NCI-H82 treated with DMSO at 0.1 percent for 48 hours (cell line): ENCODE data around the gene PAMR1.

Experiments used
- DNase-seq: peaks from one replicate; lab custom pipeline; 2025; ENCODE audit not compliant: unreplicated experiment; lab: John Stamatoyannopoulos, UW

Gene PAMR1

DNA sequence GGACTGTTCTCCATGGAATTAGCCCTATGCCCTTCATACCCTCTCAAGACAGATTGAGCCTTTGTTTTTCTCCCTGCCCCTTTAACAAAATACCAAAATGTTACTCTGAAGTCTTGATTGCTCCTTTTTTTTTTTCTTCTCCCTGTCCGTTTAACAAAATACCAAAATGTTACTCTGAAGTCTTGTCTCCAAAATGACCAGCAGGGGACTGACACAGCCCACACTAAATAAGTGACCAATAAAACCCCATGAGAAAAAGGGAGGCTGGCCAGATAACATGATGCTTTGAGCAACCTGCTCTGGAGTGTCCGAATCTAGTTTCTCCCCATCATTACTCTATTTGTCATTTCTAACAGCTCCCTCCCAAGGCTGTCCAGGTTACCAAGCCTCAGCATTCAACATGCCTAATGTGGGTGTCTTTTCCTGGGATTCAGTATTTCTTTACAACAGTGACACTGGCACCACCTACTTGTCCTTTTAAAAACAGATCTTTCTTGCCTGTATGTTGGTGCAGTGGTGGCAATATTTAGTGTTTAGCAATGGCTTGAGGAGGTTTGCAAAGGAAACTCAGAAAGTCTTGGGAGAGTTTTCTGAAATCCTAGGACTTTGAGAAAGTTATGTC, 63.4 kb downstream of the PAMR1 start:
- no peak for DNase-seq

DNA sequence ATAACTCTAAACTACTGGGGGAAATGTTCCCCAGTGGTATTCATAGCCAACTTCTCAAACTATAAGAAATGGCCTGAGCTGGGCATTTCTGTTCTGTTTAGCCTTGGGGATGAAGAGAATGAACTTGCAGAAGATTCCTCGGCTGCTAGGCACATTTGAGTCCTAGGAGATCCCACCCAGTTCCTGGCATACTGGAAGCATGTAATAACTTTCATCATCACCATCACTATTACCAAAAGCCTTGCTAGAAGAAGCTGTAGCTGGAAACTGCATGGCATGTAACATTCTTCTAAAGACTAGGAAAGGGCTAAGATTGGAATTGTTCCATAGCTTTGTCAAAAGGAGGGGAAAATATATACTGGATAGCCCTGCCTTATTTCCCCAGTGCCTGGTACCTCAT, 65.9 kb downstream of the PAMR1 start:
- no peak for DNase-seq

DNA sequence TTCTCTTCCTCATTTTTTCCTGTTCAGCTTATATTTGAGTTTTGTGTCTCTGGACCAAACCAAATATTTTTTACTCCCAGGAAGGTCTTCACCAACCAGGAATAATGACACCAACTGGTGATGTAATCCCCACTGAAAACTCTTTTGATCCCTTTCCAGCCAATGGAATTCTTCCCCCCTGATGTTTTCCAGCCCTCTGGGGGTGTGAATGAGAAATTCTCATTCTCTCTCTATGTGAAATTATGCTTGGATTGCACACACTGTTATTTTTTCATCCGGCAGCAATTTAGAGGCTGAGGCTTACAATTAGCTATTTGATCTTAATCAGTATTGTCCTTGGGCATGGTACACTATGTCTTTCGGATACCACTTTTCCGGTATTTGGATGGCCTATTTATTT, 66.6 kb downstream of the PAMR1 start:
- no peak for DNase-seq

DNA sequence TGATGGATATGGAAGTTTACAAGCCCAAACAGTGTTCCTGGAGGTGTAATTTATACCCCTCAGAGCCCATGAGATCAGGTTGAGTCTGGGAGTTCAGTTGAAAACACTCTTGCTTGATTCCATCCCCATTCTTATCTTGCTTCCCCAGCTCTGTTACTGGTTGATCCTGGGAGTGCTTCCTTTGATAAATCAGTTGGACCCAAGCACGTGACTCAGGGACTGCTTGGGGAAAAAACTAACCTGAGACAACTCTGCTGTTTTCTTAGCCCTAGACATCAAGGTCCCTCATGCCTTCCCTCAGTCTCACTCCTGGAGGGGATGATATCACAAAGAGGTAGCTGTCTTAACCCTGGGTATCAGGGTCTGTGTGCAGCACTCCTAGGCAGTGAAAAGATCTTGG, 71.1 kb downstream of the PAMR1 start:
- no peak for DNase-seq

DNA sequence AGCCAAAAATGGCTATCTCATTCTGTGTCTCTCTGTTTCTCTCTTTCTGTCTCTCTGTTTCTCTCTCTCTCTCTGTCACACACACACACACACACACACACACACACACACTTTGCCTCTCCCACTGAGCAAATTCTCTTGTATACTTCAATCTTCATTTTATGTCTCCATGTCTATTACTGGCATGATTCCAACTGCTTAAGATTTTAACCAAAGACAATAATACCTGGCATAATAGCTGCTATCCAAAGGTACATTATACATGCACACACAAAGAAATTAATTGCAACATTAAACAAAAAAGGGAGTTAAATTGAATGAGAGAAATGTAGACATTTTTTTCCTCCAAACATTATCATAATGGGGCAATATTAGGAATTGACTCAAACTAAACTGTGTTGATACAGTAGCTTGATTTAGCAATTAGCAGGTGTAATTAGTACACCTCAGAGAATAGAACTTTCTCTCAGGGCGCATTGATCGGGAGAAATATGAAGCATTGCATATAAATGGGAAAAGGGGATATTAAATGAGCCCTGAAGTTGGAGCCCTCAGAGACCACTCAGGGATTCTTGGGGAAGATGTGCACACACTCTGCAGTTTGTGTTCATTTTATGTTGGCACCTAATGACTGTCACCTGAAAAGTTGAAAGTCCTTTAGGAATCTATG, 88.7 kb downstream of the PAMR1 start:
- DNase-seq: no peak

DNA sequence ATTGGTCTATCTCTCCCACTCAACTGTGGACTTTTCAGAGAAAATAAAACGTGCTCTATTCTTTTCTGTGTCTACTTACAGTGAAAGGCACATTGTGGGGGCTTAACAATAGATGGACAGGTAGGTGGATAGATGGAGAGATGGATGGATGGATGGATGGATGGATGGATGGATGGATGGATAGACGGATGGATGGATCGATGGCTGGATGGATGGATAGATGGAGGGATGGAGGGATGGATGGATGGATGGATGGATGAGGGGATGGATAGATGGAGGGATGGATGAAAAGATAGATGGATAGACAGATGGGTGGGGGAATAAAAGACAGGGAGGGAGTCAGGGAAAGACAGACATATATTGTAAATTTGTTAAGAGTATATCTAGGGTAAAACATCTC, 91.8 kb downstream of the PAMR1 start:
- no peak for DNase-seq

DNA sequence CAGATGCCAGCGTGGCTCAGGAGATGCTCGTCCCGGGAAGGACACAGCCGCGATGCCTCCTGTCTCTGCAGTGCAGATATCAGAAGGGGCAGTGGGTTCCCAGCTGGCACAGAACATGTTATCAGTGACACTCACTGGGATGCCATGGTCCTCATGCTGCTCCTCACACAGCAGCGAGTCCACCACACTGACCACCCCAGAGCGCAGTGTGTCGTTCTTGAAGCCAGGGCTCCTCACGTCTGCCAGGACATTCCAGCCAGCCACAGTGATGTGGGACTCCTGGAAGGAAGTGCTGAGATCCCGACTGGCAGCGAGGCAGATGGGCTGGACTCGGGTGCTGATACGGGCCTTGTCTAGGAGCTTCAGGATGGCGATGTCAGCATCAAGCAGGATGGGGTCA, 93.0 kb downstream of the PAMR1 start:
- no peak for DNase-seq

DNA sequence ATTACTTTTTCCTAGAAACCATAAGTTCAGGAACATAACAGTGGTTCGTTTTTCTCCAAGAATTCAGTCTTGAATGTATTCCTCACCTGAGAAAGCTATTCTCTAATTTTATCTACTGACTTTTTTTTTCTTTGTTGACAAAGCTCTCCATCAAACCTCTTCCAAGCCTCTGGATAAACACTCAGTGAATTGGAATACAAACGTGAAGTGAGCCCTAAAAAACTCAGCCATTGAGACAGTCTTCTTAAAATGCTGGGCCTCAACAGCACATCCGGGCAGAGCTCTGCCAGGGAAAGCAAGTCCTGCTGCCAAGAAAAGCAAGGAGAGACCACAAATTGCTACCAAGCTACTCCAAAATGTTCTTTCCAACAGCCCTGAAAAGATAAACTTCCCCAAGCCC, 98.3 kb downstream of the PAMR1 start:
- DNase-seq: no peak

DNA sequence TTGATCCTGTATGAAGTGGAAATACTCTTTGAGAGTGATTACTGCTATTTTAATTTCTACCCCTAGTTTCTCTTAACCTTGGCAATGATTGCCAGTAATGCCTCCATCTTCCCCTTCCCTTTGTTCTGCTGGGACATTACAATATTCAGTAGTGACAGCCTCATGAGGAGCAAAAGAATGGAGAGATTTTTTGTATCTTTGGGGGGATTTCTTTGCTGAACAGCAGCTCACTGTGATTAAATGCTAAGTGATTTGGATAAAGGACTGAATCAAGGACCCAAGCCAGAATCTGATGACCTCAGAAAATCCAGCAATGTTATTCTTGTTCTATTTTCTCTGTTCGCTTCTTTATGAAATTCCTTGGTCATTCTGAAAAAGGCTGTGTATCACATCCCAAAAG, 99.1 kb downstream of the PAMR1 start:
- no peak for DNase-seq

DNA sequence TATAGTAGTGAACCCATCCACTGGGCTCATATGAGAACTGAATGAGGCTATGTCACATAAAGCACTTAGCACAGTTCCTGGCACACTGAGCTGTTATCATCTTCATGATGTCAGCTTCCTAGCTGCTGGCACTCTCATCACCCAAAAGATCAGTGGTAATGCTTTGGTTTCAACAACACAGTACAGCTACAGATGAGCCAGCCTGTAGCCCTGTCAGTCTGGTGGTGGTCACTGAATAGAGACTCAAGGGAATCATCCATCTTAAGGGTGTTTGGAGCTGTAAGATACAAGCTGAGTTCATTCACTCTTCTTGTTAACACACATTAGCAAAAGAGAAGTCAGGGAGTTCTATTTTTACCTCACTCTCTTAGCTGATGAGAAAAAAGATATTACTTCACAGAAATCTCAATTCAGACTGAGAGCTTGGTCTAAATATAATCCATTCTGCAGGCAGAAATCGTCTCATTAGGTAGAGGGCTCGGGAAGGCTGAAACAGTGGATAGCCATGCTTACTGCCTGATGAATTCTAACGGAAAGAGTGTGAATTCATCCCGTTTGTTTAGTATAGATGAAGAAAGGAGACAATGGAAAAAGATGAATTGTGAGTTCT, 99.7 kb downstream of the PAMR1 start:
- DNase-seq: no peak

DNA sequence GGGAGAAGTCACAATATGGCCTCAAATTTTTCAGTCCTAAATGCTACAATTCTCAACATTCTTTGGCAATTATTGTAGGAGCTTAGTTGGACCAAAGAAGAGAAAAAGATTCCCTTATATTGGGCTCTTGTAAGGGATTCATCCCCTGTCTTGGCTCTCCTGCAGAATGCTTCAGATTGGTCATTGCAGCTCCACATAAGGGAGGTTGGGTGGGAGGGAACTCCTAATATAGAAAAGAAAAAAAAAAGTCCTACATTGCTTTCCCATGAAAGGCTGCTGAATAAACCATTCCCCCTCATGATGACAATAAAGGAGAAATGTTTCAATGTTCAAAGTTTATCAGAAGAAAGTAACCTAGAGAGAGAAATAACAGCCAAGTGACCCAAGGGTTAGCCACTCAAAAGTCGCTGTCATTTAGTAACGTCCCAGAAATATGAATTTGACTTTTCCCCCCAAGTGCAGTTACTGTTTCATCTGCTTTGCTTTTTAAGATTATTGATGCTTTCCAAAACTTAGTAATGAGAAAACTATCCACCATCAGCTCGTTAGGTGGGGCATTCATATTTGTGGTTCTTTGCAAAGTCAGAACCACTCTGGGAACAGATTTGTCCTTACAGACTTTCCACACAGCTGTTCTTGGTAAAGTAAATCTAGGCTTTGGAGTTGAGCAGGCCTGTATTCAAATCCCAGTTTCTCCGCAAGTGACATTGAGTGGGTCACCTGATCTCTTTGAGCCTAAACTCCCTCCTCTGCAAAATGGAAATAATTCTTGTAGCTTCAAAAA, 101.1 kb downstream of the PAMR1 start:
- no peak for DNase-seq

DNA sequence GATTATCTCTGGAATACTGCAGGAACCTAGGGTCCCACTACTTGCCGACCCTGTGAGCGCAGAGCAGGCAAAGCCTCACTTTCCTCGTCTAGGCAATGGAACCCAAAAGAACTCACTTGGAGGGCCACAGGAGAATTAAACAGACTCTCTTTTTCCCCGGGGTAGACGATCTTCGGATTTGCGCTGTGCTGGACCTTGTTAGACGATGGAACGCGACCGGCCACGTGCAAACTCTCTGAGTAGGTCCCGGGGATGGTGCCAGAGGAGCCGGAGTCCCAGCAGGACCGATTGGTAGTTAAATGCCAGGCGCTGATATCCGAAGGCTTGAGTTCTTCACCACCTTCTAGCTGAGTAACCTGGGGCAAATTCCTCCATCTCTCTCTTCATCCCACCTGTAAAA, 105.0 kb downstream of the PAMR1 start:
- no peak for DNase-seq

DNA sequence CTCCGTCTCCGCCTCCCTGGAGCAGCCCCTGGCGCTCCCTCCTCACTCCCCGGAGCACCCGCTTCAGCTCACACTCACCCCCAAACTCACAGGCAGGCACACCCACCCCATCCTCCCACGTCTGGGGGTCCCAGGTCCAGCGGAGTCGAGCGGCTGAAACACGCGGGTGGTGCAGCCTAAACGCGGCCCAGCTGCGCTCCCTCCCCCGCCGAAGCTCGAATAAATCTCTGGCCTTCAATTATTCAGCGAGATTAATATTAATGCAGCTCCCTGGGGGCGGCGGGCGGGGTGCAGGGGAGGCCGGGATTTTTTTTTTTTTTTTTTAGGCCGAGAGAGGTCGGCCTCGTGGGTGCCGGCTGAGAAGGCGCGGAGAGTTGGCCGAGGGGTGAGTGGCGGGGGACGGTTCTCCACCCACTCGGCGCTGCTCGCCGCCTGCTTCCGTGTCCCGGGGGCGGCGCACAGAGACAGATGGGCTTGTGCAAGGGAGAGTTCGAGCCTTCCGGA, 105.5 kb downstream of the PAMR1 start:
- DNase-seq: peak; percentile 19

DNA sequence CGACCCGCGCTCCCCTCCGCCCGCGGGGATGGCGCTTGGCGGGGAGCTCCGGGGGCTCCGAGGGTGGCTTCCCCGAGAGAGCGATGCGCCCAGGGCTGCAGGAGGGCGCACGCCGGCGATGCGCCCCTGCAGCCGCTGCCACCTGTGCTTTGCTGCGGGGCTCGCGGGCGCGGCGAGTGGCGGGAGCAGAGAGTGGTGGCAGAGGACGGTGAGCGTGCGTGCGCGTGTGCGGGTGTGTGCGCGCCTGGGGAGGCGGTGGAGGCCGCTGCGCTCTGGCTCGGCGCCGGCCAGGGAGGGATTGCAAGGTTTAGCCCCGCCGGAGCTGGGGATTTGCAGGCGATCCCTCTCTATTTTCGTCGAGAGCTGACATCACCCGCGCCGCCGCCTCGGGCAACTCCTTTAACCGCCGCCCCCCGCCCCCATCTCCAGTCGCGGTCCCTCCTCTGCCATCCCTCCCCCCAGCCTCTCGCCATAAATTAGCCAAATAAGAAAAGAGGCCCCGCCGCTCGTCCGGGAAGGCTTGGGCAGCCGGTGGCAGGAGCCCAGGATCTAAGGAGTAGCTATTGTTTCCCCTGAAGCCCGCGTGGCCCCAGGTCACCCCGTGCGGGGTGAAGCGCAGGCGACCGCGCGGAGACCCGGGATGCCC, 106.1 kb downstream of the PAMR1 start, which contains the start of gene SLC1A2:
Gene SLC1A2, minus strand, starts transcription at position 375 of the 646 bp plus-strand sequence. CDS start 592 bp downstream, outside the sequence.
- DNase-seq: peak; percentile 57

DNA sequence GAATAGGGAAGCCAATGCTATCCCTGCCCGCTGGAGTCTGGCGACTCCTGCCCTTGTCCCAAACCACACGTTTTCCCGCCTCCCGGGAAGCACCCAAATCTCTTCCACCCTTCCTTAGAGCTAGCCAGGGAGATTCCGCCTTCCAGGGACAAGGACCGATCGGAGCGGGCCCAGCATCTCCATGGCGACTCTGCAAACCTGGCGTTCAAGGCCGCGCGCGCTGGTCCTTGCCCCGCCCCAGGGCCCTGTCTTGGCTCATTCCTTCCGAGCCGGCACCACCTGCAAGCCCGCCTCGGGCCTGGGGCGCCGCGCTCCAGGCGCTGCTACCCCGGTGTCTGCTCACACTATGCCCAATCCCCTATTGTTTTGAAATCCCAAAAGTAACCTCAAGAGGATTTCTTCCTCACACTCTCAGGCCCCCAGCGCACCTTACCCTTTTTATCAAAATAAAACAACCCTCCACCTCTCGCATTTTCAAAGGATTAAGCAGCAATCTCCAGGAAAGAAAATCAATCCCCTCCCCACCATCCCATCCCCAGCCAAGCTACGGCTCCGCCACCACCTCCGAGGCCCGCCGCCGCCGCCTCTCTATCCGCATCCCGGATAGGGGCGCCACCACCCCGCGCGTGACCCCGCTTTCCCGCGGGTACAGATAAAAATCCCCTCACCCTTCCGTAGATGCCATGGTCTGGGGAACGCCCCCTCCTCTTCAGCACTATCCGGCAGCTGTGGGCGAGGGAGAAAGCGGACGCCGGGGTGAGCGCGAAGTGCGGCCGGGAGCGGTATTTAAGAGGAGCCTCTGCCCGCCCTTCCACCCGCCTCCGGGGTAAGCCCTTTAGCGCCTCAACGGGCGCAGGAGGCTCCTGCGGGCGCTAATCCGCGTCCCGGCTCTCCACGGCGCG, 106.9 kb downstream of the PAMR1 start:
- peak; percentile 7 for DNase-seq

DNA sequence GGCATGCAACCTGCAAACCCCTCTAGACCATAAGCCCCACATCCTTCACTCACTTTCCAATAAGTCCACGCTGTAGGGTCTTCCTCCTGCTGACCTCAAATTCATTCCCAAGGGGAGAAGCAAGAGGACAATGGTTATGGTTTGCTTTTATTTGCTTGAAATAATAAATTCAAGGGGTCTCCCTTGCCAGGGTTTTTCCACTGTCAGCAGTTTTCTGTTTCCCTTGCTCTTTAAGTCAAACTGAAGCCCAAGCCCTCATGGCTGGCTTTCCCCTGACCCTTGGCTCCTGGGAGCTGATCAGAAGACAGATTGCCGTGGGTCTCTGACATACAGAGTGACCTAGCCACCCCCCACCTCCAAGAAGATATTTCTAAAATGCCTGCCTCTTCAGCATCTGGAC, 109.9 kb downstream of the PAMR1 start:
- DNase-seq: no peak

DNA sequence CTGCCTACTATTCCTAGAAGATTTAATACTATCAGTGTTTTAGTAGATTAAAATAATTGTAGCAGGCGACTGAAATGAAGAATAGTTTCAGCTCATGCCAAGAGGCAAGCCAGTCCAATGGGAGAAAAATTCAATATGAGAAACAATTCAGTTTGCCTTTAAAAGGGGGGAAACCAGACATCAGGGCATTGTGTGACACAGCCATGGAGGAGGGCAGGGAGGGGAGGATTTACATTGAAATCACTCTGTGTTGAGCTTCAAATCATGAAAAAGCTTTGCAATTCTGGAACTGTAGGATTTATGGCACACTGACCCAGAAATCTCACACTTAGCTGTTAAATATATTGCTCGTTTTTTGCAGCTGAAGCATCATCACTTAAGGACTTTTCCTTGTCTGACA, 110.6 kb downstream of the PAMR1 start:
- DNase-seq: no peak

DNA sequence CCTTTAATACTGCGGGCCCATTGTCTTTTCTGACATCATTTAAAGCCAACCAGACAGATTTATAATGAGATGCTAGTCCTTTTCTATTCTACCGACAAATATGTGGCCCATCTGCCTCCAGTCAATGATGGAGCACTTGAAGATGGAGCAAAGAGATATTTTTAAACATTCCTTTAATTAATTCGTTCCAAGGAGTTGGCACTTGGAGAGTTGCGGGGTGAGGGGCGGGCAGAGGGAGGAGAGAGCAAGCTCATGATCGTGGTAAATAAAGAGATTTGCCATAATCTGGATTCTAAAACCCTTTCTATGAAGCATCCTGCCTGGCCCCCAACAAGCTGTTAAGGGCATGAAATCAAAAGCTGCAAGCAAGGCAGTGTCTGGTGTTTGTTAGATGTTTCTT, 111.1 kb downstream of the PAMR1 start:
- peak; percentile 15 for DNase-seq

DNA sequence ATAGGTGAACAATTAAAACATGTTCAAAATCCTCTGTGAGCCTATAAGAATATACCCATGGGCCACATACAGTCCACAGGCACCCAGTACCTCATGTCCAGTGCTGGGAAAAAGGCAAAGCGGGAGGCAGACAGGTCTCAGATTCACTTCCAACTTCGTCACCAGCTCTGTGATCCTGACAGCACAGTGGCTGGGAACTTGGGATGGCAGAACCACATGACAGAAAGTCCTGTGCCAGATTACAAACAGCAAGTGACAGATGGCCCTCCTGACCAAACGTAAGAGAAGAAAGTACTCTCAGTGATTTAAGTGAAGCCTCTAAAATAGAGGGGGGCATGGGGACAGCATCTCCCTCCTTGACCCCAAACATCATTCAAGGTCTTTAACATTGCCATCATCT, 111.8 kb downstream of the PAMR1 start:
- peak; percentile 47 for DNase-seq

DNA sequence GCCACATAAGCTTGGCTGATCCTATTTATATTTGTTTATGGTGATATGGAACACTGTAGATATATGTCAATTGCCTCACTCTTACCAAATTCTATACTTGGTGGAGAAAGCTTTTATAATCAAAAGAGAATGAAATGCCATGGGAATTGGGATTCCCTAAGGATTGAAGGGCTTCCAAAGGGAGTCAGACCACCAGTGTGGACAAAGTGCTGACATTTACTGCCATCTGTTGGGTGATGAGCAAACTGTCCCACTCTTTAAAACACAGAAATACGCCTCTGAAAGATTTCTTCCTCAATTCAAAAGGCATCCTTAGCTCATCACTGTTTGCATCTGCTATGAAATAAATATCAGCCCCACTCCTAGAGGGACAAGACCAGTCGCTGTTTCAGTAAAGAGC, 113.1 kb downstream of the PAMR1 start:
- peak; percentile 22 for DNase-seq
